Astrocyte of the spinal cord (primary cell): ENCODE results near the gene SLCO2A1.

Experiments used
- DNase-seq: peaks from one replicate; pipeline ENCODE4 v3.0.0; 2011; ENCODE audit warnings: low read depth, low spot score
- H3K4me3 ChIP-seq: 2 replicates; pipeline ENCODE4 v1.5.1; 2011; ENCODE audit warnings: low read depth, mild to moderate bottlenecking, low read length, moderate library complexity
- in situ Hi-C: cut with HindIII; loops from 2 replicates; pipeline ENCODE4 v1.10.0; 2017; ENCODE audit warnings: low sequenced_read_pairs
- TF ChIP-seq, protein P1 (sequence below): IDR thresholded peaks from 2 replicates; pipeline ENCODE4 v1.5.1; 2012; ENCODE audit warnings: low read depth, mild to moderate bottlenecking, low read length, inconsistent platforms

The SLCO2A1 gene

DNA sequence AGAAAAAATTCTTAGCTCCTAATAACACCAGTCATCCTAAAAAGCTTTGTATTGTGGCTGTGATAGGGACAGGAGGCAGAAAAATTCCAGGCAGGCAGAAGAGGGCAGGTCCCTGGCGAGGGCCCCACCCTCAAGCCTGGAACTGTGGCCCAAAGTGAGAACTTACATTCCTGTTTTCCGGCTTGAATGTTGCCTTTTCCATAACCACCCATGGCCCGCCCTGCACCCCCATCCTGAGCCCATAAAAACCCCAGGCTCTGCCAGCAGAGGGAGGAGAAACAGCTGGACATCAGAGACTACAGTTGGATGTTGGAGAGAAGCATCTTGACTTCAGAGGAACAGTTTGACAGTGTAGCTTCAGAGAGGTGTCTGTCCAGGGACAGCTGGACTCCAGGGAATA lies 37.3 kb downstream of the SLCO2A1 start:
- DNase-seq: no peak
- no peak overlapping the region for H3K4me3 ChIP-seq
- in situ Hi-C loops: no loop called here
- TF ChIP-seq, protein P1, sequence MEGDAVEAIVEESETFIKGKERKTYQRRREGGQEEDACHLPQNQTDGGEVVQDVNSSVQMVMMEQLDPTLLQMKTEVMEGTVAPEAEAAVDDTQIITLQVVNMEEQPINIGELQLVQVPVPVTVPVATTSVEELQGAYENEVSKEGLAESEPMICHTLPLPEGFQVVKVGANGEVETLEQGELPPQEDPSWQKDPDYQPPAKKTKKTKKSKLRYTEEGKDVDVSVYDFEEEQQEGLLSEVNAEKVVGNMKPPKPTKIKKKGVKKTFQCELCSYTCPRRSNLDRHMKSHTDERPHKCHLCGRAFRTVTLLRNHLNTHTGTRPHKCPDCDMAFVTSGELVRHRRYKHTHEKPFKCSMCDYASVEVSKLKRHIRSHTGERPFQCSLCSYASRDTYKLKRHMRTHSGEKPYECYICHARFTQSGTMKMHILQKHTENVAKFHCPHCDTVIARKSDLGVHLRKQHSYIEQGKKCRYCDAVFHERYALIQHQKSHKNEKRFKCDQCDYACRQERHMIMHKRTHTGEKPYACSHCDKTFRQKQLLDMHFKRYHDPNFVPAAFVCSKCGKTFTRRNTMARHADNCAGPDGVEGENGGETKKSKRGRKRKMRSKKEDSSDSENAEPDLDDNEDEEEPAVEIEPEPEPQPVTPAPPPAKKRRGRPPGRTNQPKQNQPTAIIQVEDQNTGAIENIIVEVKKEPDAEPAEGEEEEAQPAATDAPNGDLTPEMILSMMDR: no peak

GRCh38 chr3:133991637-133992036 lies 38.1 kb downstream of the SLCO2A1 start:
- in situ Hi-C loops: no loop called here
- peak; percentile 45 for DNase-seq
- no peak overlapping the region for H3K4me3 ChIP-seq
- TF ChIP-seq, protein P1: no peak

- TF ChIP-seq, protein P1: no peak
- H3K4me3 ChIP-seq: no peak overlapping the region
- in situ Hi-C loops: no loop called here
- DNase-seq: no peak
Observed at GRCh38 chr3:133991209-133991608, 38.5 kb downstream of the SLCO2A1 start.

- TF ChIP-seq, protein P1: no peak
- H3K4me3 ChIP-seq: no peak overlapping the region
- DNase-seq: no peak
- in situ Hi-C loops: no loop called here
Observed at GRCh38 chr3:133989936-133990702, 39.6 kb downstream of the SLCO2A1 start.

DNA sequence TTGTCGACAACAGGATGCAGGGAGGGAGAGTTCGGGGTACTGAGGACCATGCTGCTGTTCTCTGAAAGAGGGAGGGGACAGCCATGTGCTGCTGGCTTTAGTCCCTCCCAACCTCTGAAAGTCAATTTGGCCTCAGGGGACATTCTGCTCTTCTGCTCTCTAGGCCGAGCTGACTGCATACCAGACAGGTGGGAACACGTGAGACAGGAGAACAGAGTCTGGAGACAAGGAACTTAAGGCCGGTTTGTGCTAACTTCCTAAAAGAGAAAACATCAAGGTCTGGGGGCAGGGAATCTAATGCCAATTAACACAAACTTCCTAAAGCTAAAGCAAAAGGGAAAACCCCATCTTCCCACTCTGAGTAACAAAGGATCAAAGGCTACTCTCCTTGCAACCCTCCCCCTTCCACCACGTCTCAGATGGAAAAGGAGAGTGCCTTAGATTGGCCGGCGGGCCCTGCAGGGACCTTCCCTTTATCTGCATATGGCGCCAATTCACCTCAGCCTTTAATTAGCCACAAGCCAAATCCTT lies 41.0 kb downstream of the SLCO2A1 start:
- H3K4me3 ChIP-seq: no peak overlapping the region
- no peak for DNase-seq
- in situ Hi-C loops: no loop called here
- TF ChIP-seq, protein P1: no peak

DNA sequence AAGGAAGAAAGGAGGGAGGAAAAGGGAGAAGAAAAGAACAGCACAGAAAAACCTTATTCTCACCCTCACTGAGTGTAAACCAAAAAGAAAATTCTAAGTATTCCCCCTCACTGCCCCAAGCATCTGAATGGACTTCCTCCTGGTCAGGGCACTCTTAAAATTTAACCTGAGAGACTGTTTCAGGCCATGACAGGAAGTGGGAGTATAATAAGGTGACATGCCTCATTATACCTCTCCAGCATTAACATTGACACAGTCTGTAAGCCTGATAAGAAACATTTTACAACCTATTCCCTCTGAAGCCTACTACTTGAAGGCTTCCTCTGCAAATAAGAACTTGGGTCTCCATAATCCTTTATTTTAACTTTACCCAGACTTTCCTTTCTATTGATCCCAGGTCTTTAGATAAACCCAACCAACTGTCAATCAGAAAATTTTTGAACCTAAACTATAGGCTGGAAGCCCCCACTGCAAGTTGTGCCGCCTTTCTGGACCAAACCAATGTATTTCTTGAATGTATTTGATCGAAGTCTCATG lies 41.7 kb downstream of the SLCO2A1 start:
- H3K4me3 ChIP-seq: no peak overlapping the region
- TF ChIP-seq, protein P1: no peak
- no peak for DNase-seq
- in situ Hi-C loops: no loop called here
